HepG2 (cell line): ENCODE measurements around the gene WDR91.

Experiments used
- GABPB1 ChIP-seq: IDR thresholded peaks from 2 replicates; pipeline ENCODE4 v1.6.1; 2016; ENCODE audit warnings: mild to moderate bottlenecking, missing genetic modification reagents, moderate library complexity, missing compliant biosample characterization
- HOXD1 ChIP-seq: sonication (generic); formaldehyde crosslinking; IDR thresholded peaks from 2 replicates; pipeline ENCODE4 v1.5.0; 2020; ENCODE audit warnings: missing genetic modification reagents
- TAF15 ChIP-seq: fragments of 200-400 bp; formaldehyde crosslinking; IDR thresholded peaks from one replicate; pipeline ENCODE4 v1.6.1; 2018; ENCODE audit warnings: mild to moderate bottlenecking, low read depth, low read length; ENCODE audit not compliant: poor library complexity, severe bottlenecking
- TF ChIP-seq, protein P1 (sequence below): sonication (generic); formaldehyde crosslinking; IDR thresholded peaks from 2 replicates; pipeline ENCODE4 v1.5.0; 2020; ENCODE audit warnings: mild to moderate bottlenecking, missing genetic modification reagents, moderate library complexity

DNA sequence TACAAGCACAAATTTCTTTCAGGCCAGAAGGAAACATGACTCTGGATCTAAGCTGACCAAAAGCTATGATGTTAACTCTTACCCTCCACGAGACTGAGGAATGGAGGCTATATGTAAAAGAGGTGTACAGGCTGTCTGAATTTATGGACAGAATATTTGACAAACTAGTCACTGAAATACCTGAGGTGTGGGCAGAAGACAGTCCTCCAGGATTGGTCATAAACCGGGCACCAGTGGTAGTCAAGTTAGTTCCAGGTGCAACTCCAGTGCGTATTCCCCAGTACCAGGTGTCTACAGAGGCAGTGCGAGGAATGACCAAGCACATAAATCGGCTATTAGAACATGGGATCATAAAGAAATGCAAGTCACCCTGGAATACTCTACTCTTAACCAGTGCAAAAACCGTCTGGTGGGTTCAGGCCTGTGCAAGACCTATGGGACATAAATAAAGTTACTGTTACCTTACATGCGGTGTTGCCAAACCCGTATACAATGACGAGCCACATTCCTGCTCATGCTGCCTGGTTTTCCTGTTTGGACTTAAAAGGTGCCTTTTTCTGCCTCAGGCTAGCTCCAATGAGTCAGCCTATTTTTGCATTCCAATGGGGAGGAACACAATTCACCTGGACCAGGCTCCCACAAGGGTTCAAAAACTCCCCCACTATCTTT lies 34.2 kb downstream of the WDR91 start:
- TF ChIP-seq TAF15 (no peak), GABPB1 (CRISPR knock-in tag) (no peak), HOXD1 (no peak)
- TF ChIP-seq, protein P1, sequence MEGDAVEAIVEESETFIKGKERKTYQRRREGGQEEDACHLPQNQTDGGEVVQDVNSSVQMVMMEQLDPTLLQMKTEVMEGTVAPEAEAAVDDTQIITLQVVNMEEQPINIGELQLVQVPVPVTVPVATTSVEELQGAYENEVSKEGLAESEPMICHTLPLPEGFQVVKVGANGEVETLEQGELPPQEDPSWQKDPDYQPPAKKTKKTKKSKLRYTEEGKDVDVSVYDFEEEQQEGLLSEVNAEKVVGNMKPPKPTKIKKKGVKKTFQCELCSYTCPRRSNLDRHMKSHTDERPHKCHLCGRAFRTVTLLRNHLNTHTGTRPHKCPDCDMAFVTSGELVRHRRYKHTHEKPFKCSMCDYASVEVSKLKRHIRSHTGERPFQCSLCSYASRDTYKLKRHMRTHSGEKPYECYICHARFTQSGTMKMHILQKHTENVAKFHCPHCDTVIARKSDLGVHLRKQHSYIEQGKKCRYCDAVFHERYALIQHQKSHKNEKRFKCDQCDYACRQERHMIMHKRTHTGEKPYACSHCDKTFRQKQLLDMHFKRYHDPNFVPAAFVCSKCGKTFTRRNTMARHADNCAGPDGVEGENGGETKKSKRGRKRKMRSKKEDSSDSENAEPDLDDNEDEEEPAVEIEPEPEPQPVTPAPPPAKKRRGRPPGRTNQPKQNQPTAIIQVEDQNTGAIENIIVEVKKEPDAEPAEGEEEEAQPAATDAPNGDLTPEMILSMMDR (CRISPR knock-in tag), result no peak
